Germinal center (tissue), 1 donor: ENCODE data around the gene GSK3A.

Experiments used
- DNase-seq: peaks from one replicate; pipeline ENCODE4 v3.0.0; 2012; ENCODE audit warnings: mixed read lengths, low spot score

GSK3A gene

DNA sequence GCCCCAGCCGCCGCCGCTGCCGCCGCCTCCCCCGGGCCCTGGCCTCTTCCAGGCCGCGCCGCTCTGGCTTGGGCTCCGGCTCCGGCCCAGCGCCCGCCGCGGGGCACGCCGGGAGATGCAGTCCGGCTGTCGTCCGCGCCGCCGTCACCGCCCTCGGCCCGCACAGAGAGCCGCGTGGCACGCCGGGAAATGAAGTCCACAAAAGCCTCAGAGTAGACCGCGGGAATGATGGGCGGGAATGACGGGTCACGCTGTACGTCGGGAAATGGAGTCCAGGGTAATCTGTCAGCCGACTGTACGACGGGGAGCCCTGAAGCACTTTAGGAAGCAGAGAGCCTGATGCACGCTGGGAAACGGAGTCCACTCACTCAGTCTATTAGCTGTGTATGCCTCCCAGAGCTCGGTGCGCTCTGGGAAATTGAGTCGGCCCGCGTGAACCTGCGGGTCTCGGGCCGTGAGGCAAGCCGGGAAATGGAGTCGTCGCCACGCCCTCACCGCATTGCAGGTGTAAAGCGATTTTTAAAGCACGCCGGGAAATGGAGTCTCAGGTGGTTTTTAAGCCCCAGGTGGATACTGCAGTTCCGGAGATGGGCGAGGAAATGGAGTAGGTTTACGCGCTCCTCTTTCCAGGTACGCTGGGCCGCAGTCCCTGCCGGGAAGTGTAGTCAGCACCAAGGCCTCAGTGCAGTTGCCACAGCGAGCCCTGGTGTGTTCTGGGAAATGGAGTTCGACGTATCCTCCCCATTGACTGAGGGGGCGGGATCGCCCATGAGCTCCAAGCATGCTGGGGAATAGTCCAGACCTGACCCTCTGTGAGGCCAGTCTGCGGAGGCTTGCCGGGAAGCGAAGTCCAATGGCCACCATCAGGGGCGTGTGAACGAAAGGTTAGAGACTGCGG, at the start of gene GSK3A:
Gene GSK3A, minus strand, starts transcription at position 91 of the 898 bp plus-strand sequence. CDS start 137 bp downstream, outside the sequence.
- DNase-seq, result peak; percentile 89

DNA sequence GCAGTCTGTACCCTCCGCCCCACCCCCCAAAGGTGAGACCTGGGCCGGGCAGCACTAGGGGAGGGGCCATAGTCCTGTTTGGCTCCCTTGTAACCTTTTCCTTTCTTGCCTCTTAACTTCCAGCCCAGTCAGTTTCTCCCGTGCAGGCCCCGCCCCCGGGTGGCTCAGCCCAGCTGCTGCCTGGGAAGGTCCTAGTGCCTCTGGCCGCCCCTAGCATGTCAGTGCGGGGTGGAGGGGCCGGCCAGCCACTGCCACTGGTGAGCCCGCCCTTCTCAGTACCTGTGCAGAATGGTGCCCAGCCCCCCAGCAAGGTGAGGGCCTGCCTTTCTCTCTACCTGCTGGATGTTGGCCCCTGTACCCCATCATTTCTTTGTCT, 49.0 kb upstream of the GSK3A start:
- no peak for DNase-seq

DNA sequence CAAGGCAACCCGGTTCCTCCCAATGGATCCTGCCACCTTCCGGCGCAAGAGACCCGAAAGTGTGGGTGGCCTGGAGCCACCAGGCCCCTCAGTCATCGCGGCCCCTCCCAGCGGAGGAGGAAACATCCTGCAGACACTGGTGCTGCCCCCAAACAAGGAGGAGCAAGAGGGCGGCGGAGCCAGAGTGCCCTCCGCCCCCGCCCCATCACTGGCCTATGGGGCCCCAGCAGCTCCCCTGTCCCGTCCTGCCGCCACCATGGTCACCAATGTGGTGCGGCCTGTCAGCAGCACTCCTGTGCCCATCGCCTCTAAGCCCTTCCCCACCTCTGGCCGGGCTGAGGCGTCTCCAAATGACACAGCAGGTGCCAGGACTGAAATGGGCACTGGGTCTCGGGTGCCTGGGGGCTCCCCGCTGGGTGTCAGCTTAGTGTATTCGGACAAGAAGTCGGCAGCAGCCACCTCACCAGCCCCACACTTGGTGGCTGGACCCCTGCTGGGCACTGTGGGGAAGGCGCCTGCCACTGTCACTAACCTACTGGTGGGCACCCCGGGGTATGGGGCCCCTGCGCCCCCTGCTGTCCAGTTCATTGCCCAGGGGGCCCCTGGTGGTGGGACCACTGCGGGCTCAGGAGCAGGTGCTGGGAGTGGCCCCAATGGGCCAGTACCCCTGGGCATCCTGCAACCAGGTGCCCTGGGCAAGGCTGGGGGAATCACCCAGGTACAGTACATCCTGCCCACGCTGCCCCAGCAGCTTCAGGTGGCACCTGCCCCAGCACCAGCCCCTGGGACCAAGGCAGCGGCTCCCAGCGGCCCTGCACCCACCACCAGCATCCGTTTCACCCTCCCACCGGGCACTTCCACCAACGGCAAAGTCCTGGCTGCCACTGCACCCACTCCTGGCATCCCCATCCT, 48.4 kb upstream of the GSK3A start:
- peak; percentile 79 for DNase-seq

DNA sequence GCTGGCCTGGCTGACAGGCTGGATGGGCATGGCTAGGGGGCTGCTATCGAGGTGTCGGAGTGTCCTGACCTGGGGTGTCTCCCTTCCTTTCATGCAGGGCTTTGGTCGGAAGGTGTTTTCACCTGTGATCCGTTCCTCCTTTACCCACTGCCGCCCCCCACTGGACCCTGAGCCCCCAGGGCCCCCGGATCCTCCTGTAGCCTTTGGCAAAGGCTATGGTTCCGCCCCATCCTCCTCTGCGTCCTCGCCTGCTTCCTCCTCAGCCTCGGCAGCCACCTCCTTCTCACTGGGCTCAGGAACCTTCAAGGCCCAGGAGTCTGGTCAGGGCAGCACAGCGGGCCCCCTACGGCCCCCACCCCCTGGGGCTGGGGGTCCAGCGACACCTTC, 47.7 kb upstream of the GSK3A start:
- DNase-seq, result no peak

DNA sequence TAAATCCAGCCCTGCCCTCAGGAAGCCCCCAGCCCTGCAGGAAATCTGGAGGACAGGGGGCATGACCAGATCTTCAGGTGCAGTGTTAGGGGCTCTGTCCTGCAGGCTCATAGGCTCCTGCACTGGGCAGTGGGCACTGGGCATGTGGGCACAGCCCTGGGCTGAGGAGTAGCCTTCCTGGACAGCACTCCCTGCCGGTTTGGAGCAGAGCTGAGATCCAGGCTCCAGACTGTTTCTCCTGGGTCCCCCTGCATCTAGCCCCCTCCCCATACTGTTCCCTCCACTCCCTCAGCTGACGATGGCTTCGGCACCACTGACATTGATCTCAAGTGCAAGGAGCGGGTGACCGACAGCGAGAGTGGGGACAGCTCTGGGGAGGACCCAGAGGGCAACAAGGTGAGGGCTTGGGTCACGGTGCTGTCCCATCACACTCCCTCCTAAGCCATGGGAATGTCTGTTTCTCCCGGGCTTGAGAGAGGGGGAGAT, 47.2 kb upstream of the GSK3A start:
- no peak for DNase-seq

DNA sequence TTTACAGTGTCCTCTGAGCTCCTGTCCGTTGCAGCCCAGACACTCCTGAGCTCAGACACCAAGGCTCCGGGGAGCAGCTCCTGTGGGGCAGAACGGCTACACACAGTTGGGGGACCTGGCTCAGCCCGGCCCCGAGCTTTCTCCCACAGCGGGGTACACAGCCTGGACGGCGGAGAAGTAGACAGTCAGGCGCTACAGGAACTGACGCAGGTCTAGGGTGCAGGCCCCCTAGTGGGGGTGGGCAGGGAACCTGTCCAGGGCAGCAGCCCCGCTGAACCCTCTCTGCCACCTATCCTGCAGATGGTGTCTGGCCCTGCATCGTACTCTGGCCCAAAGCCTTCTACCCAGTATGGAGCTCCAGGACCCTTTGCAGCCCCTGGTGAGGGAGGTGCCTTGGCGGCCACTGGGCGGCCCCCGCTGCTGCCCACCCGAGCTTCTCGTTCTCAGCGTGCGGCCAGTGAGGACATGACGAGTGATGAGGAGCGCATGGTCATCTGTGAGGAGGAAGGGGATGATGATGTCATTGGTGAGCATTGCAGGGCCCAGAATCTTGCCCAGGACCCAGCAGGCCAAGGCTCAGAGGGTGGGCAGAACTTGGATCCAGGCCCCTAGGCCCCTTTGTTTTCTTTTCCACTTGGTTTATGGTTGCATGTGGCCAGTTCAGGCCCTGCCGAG, 46.6 kb upstream of the GSK3A start:
- no peak for DNase-seq

DNA sequence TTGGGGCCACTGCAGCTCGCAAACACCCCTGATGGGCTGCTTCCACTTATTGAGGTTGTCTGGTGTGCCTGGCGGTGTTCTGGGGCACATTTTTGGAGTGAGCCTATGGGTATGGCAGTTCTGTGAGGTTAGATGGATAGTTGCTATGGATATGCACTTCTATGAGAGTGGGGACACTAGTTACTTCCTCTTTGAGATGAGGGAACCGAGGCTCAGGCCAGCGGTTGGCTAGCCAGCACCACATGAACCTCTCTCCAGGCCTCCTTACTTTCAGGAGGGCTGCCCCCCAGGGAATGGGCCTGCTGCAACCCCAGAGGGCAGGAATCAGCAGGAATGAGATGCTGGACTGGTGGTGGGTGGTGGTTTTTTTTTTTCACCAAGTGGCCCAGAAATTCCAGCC, 46.0 kb upstream of the GSK3A start:
- no peak for DNase-seq

DNA sequence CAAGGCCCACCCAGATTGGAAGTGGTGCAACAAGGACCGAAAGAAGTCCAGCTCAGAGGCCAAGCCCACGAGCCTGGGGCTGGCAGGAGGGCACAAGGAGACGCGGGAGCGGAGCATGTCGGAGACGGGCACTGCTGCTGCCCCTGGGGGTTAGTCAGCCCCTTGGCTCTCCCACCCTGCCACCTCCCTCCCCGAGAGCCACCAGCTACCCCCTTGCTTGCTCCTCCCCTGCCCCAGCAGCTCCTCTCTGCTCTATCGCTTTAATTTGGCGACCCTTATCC, 45.4 kb upstream of the GSK3A start:
- DNase-seq, result no peak

DNA sequence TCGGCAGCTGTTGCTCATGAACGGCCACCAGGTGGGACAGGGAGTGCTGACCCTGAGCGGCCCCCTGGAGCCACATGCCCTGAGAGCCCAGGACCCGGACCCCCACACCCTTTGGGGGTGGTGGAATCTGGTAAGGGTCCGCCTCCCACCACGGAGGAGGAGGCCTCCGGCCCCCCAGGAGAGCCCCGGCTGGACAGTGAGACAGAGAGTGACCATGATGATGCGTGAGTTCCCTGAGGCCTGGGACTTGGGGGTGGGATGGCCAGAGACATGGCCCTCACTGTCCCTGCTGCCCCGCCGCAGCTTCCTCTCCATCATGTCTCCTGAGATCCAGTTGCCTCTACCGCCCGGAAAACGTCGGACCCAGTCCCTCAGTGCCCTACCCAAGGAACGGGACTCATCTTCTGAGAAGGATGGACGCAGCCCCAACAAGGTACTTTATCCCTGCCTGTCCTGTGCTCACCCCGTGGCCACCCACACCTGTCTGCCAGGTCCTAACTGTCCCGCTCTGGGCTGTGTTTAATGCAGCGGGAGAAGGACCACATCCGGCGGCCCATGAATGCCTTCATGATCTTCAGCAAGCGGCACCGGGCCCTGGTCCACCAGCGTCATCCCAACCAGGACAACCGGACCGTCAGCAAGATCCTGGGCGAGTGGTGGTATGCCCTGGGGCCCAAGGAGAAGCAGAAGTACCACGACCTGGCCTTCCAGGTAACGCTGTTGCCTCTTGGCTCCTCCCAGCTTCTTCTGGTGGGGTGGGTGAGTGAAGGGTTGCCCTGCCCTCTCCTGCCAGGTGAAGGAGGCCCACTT, 44.8 kb upstream of the GSK3A start:
- no peak for DNase-seq

DNA sequence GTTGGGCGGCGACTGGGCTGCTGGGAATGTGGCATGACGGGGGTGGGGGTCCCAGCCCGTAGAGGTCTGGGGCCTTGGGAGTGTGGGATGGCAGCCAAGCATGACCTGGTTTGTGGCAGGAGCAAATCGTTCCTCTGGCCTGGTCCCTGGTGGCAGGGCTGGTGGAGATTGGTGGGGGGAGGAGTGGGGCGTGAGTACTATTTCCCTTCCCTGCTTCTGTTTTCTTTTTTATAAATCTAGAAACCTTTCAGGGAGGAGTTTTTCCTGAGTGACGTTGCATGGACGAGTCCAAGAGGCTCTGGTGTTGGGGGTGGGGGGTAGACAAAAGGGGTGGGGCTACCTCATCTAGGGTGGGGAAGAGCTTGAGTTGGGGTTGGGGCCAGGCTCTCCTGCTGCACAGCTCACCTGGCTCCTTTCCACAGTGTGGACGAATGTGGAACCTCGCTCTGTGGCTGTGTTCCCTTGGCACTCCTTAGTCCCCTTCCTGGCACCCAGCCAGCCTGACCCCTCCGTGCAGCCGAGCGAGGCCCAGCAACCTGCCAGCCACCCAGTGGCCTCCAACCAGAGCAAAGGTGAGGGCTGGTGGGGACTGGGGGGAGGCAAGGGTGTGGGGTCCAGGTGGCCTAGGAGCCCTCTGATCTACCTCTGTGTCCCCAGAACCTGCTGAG, 44.1 kb upstream of the GSK3A start:
- DNase-seq, result no peak

DNA sequence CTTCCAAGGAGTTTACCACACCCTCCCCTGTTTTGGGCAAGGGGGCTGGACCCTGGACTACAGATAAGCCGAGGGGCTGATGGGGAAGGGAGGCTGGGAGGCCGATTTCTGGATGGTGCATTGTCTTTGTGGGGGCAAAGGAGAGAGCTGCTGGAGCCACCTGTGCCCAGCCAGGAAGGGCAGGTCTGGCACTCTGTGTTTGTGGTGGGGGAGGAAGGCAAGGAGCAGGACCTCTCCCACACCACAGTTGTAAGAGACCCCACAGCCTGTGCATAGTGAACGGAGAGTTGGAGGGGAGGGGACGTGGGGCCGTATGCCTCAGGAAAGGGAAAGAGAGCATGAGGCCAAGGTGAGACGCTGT, 43.6 kb upstream of the GSK3A start:
- no peak for DNase-seq

DNA sequence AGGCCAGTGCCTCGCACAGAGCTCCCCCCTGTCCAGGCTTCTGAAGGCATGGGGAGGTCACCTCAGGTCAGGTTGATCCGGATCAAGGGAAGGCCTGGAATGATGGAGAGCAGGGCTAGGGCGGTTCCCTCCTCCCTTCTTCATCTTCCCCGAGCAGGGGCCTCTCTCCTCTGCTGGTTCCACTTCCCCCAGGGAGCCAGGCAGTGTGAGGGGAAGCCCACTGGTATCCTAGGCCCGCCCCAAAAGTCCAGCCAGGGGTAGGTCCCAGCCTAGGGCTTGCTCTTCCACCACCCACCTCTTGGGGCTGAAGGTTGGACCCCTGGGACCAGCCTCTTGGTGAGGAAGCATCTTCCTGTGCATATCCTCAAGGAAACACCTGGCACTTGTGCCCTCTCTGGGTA, 43.1 kb upstream of the GSK3A start:
- DNase-seq, result peak; percentile 62

DNA sequence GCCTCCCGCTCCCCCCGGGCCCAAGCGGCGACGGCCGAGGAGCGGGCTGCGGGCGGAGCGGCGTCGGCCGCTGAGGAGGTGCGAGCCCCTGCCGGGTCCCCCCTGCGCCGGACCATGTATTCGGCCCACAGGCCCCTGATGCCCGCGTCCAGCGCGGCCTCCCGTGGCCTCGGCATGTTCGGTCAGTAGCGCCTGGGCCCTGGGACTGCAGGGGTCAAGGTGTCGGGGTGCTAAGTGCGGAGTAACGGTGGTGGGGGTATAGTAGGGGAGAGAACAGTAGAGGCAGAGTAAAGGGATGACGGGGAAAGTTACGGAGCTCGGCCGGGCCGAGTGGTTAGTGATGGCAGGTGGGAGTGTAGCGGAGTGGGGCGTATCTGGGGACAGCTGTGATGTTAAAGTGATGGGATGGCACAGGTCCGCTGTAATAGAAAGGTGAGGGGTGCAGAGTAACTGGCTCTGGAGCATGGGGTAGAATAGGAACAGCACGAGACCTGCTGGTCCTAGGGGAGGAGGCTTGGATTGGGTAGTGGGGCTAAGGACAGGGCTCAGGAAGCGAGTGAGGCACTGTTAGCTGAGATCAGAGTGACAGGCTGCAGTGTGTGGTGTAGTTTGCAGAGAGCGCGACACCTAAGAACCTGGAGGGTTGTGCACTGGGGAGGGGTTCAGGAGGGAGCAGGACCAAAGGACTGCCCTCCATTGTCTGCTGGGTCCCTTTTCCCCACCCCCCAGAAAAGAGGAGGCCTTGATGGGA, 42.4 kb upstream of the GSK3A start:
- DNase-seq, result no peak

DNA sequence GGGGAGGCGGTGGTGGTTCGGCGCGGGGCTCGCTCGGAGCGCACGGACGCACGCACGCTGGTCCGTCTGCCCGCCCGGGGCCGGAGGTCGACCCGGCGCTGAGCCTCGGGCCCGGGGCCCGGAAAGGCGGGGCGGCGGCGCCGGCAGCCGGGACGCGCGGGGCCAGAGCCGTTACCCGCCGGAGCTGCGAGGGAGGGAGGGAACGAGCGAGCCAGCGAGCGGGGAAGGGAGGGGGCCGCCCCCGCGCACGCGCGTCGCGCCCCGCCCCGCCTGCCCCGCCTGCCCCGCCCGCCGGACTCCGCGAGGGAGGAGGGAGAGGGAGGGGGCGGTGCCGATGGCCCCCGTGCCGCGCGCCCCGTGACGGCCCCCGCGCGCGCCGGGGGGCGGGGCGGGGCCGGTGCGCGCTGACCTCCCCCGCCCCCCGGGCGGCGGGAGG, 41.7 kb upstream of the GSK3A start:
- peak; percentile 90 for DNase-seq

DNA sequence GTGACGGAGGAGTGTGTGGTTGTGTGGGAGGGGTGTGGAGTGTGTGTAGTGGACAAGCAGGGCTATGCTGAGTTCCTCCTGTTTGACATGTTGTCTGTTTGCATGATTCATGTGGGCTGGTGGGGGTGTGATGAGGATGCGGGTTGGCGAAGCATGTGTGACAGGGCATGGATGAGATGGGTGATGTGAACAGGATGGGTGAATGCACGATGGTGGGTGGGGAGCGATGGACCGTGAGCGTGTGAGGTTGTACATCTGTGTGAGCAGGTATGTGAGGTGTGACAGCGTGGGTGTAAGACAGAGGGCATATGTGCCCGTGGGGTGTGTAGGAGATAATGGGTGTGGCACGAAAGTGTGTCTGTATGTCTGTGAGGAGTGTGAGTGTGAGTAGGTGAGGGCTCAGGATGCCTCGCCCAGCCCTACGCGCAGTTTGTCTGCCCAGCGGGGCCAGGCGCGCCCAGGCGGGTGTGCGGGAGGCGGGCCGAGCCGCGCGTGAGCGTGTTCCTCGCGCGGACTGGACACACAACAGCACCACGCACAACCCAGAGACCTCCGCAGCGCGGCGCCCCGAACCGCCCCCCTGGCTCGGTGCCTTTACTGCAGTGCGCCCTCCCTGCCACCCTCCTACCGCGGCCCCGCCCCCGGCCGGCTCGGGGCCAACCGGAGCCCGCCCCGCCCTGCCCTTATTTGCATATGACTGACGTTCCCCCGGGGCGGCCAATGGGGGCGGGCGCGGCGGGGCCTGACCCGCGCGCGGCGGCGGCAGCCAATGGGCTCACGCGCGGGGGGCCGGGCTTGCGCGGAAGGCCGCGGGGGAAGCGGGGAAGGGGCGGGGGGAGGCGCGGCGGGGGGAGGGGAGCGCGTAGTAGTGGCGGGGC, 41.0 kb upstream of the GSK3A start:
- DNase-seq, result peak; percentile 96

DNA sequence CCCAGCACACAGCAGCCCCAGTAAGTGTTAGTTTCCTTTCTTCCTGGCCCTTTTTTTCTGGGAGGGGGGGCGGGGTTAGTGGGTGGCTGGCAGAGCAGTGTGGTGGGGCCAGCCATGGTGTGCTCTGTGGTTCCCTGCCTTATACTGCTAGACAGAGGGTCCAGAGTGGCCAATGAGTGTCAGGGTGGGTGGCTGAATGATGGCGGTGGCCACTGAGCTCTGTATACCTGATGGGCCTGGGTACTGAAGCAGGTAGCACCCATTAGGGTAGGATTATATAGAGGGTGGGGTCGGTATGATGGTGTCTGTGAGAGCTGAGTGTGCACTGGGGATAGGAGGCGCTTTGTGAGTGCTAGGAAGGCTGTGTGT, 40.4 kb upstream of the GSK3A start:
- DNase-seq, result no peak

DNA sequence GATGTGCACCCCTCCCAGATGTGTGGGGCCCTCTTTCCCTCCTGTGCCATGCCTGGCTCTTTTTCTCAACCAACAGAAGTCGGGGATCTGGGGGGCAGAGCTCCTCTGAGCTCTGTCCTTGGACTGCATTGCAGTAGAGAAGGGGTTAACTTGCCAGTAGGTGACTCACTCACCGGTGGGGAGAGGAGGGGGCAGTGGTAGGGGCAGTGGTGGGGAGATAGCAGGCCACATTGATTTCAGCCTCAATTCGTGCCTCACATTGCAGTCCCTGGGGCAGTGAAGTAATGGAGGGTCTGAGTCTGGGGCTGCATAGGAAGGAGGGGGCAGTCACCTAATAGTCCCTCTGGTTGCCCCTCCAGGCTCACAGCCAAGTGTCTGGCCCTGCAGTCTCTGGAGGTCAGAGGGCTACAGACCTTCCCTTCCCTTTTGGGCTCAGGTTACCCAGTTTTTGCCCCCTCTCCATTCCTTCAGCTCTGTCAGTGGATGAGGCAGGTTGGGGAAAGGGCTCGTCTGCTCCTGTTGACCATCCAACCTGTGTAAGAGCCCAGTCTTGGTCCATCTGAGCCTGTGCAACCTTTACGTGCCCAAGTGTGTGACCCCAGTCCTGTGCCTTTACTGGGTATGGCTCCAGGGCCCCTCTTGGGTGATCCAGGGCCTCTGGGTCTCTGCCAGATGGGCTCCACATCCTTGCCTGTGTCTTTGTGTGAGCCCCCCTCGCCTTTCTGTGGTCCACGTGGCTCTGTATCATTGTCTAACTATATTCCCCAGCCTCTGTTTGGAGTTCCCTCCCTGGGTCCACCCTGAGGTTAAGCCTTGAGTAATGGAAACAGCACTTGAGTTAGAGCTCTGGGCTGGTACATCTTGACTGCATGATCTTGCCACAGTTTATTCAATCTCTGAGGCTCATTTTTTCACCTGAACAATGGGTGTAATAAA, 39.7 kb upstream of the GSK3A start:
- DNase-seq, result no peak

DNA sequence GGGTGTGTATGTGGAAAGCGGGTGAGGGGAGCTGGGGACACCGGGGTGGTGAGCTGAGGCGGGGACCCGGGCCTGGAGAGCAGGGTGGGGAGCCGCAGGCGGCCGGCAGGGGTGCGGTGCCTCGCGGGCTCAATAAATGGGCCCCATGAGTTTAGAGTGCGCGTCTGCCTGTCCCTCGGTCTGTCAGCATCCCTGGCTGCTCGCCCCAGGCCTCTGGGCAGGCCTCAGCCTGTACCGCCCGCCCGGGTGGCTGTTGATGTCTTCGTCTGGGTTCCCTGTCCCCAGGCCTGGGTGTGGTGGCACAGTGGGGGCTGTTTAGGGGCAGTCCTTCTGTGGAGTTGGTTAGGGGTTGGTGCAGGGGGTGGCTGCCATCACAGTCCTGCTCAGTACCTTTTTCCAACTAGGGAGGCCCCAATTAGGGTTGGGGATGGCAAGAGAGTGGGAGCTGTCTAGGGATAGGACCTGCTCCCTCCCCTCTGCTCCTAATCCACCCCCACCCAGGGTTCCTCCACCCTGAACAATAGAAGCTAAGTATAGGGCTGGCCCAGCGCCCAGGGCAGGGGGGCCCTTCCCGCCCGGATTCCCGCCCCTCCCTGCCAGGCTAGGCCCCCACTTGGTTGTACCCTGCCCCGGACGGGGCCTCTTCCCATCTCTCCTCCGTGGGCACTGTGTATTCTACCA, 38.9 kb upstream of the GSK3A start:
- peak; percentile 56 for DNase-seq
